Smooth muscle cell of the brain vasculature (primary cell): ENCODE measurements around the gene RTN1.

ENCODE experiments used
- DNase-seq: peaks from one replicate; pipeline ENCODE4 v3.0.0-alpha.2; 2012; ENCODE audit warnings: low read depth, low spot score

RTN1 gene

DNA sequence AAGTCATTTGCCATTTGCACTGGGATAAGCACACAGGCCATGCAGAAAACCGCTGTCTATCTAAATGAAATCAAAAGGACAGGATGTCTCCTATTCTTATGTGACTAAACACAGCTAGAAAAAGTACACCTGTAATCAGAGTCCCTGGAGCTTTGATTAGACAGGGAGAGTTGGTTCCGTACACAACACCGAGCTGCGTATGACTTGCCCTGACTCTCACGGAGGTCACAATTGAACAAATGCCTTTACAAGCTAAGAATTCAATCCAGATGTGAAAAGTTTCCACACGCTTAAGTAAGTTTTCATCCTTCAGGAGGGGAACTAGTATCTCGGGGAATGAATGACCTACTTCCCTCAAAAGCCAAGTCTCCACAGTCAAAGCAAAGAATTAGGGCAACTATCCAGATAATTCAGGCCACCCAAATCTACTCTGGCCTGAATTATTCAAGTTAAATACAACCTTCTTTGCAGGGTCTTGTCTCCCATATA is 67.5 kb downstream of the RTN1 start:
- no peak for DNase-seq

DNA sequence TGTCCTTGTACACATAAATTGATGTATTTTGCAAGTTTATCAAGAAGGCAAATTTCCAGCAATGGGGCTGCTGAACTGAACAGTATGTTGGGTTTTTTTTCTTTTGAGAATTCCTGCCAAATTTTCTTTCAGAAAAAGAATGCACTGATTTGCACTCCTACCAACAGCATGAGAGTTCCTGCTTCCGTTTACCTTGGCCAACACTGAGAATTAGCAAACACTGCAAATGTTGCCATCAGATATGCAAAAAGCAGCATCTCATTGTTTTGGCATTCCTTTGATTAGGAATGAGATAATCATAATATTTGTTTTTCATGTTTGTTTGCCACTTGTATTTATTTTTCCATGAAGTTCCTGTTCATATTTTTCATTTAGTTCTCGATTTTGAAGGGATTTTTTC is 82.4 kb downstream of the RTN1 start:
- no peak for DNase-seq

DNA sequence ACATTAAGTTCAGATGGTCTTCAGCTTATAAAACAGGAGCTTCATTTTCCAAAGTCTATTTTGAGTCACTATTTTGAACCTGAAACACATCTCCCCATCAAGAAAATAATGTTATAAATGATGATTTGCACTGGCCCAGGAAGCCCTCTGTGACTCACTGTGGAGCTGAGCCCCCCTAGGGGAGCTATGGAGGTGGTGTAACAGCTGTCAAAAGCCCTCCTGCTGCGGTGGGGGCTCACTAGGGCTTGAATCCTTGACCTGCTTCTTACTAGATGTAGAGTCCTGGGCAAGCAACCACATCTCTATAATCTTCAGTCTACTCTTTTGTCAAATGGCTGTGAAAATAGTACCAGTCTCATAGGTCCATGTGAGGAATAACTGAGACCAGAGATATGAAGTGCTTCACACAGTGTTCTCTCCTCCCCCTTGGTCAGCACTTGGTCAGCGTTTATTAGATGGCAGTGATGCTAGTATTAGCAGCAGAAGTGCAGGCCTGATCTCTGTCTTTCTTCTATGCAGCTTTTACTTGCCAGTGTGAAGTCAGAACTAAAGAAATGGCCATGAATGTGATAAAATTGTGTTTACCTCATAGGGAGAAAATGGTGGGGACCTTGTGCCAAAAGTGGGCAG is 83.4 kb downstream of the RTN1 start:
- DNase-seq, result no peak

DNA sequence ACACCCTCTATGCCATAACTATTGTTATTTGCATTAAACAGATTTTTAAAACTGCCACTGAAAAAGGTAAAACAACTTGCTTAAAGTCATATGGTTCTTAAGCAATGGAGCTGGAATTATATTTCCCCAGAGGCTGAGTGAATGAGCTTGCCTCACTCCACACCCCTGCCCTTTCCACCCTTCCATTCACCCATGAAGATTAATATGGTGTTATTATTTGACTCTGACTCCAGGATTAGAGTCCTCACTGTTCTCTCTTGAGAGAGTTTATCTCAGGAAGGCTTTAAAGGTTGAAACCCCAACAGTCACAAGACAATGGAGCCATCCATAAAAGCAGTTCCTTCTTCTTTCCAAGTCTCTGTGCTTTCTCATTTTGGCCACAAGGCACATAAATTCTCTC is 84.9 kb downstream of the RTN1 start:
- no peak for DNase-seq

DNA sequence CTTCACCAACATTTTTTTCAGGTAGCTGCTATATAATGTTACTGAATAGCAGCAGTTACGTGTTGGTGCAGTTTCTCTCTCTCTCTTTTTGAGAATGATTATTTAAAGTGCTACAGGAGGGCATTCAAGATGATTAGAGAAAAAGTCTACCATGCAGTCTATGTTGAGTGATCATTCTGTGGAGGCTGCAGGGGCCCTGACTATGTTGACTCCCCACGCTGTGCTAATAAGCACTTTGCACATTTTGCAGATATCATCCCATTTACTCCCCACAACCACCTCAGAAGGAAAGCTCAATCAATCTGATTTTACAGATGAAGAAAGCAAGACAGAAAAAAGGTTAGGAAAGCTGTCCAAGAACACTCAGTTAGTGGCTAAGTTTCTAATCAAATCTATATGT is 87.8 kb downstream of the RTN1 start:
- DNase-seq, result no peak

DNA sequence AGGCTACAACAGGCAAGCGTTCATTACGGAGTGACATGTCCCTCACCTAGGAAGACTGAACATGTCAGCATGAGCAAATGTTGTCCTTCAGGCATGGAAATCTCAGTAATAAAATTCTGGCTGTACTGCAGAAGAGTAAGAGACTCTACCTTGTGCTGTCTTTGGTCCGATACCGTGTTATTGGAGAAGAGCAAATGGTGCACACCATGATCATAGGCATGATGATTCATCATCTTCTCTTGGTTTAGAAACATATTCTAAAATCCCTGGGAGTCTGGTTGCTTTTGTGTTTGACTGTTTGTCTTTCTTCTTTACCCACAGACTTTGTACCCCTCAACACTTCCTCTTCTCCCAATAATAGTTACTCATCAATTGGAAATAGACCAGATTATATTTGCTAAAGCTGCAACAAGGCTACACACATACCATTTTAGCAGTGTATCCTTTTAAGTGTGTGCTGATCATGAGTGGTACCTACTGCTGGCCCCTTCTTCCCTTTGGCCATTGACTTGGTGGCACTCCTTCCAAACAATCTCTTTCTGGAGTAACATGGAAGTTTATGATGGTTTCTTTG is 93.5 kb downstream of the RTN1 start:
- DNase-seq, result no peak

DNA sequence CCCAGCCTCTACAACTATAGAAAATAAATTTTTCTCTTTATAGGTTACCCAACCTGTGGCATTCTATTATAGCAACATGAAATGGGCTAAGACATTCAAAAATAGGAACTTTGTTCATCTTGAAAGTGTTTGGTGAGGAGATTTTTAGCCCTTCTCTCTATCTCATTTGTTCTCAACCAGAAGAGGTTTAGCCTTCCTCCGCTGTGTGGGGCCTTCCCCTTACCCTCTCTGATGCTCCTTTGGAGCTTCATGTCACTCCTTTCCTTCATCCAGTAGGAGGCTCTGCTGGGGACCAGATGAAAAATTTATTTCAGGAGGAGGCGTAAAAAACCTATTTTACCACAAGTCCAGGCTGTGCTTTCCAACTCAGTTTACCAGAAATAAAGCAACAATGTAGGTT is 94.1 kb downstream of the RTN1 start:
- DNase-seq, result no peak

DNA sequence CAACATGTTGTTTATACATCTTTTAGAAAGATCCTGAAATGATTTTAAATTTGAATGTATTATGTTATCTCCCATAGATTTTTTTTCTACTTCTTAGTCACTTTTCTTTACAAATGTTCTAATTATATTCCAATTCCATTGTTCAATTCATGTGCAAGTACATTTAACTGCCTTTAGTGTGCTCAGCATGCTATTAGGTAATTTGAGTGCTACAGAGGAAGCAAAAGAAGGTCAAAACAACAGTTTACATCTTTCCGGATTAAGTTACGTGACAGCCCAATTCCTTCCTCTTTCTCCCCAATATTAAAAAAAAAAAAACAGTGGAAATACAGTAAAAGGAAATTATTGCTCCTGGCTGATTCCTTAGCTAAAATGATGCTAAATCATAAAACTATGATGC is 98.3 kb downstream of the RTN1 start:
- no peak for DNase-seq

DNA sequence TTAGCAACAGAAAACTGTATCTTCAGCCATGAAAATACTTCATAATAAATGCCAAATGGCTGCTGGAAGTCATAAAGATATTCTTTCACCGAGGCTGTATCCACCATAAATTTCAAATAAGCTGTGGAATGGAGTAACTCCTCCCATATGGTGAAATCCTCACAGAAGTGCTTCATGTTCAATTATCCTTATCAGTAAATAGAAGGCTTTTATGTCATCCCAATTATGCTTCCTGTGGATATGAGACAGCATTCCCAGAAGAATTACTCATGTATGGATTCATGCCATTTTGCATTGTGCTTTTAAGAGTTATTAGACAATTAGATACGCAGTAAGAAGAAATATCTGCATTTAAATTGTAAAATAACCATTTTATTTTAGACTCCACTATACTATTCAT is 99.0 kb downstream of the RTN1 start:
- DNase-seq, result no peak

DNA sequence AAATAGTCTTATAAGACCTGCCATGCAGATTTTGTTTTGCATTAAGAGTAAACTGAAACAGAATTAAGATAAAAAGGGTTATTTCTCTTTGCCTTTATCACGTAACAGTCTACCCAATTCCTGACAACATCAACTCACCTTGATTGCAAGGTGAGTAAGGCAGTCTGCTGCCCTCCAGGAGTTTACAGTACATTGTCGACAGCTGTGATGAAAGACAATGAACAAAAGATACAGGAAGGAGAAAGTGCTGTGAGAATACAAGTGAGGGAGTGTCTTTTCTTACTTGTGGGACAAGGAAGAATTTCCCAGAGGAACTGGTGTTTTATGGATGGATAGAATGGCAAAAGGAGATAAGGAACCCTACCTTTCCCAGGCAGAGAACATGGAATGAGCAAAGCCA is 101.0 kb downstream of the RTN1 start:
- no peak for DNase-seq

DNA sequence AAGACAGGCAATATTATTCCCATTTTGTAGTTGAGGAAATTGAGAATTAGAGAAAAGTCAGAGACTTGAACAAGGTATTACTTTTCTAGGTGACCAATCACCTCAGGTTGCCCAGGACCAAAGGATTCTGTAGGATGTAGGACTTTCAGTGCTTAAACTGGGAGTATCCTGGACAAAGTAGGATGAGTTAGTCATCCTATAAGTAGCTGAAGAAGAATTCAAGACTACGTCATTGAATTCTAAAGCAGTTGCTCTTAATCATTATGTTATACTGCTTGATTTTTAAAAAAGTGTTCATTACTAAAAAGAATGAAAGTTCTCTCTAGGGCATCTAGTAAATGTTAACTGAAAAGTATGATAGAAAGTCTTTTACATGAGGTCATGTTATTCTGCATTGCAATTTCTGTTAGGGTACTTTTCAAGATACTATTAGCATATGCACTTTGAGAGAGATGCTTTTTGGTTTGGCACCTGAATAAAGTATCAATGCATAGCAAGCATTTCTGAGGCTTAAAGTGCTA is 101.7 kb downstream of the RTN1 start:
- no peak for DNase-seq

DNA sequence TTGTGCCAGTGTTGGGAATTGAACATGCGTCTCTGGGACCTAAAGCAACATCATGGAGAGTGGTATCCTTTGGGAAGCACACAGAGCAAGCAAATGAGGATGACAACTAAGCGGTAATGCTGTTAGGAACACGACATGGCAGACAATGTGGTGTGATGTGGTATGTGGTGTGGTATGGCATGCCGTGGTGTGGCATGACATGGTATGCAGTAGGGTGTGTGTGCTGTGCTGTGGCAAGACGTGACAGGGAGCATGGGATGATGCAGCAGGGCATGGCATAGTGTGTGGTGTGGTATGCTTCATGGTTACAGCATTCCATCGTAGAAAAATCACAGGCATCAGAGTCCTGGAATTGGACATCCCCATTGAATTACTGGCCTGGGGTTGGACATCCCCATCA is 108.7 kb downstream of the RTN1 start:
- DNase-seq, result no peak

DNA sequence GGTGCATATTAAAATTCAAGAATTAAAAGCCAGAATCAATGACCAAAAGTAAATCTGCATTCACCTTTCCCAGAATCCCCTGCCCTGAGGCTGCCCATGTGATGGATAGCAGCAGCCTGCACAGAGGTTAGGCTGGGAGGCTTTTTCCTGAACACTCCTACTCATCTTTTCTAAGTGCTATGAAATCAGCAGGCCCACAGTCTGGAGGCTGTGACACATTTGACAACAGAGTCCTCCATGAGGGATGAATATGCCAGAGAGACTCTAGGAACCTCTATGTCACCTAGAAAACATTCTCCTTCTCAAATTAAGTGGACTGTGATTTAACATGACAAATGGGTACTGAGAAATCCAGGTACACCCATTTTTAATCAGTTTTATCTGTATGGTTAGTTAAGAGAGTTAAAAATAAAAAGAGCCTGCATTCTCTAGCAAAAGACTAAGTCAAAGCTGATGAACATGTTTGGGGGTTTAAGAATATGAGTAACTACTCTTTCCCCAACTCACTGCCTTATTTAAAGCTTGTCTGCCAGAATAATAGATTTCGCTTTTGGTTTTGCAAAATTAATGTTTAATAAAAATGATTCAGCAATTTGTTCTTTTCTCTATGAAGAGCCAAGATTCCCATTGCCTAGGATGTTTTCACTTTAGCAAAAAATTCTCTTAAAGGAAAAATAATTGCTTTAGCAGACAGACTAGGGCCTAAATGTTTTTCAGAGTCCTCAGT is 115.0 kb downstream of the RTN1 start:
- no peak for DNase-seq

DNA sequence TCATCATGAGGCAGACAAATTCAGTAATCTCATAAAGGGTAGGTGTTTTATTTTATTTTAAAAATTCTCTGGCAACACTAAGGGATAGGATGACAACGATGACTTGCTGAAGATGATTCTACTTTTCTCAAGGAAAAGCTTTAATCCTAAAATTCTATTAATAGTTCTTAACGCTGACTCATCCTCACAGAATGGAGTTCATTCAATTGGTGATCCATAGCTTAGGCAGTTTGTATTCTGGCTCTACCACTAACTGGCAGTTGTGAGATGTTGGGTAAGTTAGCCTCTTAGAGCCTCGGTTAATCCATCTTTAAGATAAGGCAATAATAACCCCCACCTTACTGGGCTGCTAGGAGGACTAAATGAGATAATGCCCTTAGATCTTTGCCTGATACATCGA is 116.3 kb downstream of the RTN1 start:
- no peak for DNase-seq

DNA sequence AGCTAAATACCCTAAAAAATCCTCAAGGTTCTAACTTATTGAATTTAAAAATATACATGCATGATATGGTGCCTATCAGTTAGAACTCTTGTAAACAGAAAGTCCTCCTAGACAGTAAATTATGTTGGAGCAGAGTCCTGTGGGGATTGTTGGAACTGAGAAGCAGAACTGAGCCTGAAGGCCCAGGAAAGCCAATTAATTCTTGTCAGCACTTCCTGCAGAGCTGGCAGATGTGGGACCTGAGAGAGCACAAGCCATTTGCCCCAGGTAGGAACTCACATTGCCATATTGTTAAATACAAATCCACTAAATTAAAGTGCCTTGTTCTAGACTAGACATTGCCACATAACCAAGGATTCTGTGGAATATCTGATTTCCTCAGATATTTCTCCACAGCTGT is 117.1 kb downstream of the RTN1 start:
- no peak for DNase-seq

DNA sequence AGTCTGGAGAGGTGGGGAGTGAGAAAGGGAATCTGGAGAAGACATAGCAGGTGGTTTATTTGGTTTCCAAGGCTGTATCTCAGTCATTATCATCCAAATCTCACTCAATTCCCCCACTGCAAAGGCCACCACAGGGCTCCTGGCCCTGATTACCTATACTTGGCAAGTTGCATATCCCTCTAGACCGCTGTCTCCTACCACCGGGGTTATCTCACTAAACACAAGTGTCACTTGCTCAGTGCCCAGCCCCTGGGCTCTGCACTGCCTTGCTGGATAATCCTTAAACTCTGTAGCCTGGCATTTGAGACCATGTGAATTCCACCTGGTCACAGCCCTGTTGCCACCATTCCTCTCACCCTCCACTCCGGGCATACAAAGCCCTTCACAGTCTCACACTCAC is 119.0 kb downstream of the RTN1 start:
- no peak for DNase-seq

DNA sequence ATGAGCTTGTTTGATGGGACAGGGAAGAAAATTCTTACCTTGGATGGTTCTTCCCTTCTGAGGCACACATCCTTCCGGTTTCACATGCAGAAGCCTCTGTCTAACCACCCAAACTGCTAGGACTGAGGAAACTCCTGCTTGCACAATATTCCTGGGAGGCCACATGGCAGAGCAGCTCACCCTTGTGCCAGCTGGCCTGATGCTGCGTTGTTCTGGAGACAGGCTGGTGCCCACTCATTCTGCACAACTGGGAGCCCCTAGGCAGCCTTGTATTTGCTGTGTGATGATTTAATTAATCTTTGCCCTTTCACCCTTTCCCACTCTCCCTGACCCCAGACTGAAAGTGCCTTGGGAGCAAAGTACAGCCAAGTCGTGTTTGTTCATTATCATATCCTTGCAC is 130.8 kb downstream of the RTN1 start:
- DNase-seq, result no peak

DNA sequence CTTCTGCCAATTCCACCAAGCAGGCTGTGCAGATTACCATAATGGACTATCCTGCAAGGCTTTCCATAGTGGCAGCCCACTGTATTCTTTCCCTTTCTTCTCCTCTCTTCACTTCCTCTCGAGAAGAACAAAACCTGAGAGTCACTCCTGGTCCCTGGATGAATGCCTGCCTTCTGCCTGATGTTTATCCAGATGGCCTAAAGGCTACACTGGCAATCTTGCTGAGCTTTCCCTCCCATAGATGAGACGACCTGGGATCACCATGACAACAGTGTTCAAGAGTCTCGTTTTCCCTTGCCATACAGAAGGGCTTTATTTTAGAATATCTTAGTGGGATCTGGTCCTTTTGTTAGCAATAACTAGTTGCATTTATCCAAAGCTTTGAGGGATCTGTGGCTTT is 142.3 kb downstream of the RTN1 start:
- no peak for DNase-seq

DNA sequence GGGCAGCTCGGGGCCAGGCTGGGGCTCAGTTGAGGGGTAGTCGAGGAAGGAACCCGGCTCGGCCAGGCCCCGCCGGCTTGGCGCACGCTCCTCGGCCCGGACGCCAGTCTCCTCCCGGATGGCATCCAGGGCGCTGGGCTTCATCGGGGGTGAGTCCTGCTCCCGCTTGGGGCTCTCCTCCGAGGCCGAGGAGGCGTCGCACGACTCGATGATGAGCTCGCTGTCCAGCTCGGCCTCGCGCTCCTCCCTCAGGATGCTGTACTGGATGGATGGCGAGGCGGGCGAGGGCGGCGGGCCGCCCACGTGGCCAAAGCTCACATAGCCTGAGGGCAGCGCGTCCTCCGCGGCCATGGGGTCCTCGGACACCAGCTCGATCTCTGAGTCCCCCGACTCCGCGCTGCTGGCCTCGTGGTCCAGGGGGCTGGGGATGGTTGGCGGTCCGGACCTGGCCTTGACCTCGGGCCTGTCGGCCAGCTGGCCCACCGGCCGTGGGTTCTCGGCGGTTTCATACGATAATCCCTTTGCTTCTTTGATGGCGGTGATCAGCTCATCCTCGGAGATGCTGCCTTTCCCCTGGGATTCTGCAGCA is 143.4 kb downstream of the RTN1 start:
- DNase-seq, result no peak

DNA sequence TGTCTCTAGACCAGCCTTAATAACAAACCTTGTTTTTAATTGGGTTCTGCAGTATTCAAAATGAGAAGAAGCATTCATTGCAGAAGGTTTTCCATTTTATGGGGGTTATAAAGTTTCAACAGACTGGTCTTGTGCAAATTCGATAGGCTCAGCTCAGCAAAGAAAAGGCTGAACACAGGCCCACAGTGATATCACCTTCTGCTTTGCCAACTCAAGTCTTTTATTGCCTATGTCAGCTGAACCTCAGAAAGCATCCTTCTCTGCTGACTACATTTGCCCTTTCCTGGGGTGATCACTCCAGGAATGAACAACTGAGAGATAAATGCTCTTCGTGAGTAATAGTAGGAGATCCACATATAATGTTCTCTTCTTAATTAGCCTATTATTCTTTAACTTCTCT is 159.5 kb downstream of the RTN1 start:
- DNase-seq, result no peak

DNA sequence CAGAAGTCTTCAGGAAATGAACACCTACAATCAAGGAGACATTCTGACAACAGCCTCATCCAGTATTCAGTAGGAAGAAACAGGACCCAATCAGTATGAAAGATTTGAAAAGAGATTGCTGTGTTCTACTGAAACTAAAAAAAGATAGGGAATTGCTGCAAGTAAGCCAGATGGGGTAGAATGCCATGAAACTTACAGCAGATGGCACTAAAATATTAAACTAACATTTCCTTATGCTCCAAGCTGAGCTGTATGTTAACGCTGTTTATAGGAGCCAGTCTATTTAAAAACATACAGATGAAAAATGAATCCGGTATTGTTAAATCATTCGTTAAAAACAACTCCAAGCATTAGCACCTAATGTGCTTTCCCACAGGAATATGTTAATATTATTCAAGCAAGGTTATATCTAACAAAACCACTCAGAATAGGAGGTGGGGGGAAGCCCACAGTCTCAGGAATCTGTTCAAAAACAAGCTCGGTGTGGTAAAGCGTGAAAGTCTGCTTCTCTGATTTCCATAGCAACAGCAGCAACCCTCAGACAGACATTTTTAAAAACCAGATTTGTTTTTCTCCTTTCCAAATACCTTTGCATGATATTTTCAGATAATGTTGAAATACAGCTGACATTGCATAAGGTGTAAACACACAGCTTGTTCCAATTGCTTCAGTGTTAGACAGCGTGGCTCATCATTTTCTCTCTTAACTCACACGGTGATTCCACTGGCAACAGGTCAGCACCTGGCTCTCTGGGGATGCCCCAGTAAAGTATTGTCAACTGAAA is 162.6 kb downstream of the RTN1 start:
- no peak for DNase-seq

DNA sequence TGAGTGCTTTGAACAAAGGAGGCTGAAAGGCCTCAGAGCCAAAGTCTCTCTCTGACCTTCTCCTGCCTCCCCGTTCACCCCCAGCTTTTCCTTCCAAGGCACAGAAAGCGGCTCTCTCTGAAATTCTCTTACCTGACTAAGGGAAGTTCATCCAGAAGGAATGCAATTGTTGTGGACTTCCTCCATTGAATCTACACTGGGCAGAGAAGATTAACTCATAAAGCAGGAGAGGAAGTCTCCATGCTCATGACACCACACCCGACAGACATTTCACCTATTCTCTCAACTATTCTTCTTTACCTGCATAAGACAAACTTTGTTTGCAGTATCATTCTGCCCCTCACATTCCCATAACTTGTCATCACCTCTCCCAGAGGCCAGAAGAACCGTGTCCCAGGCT is 164.7 kb downstream of the RTN1 start:
- DNase-seq, result no peak
